Activated gamma-delta T cell treated with Interleukin-2 at 50 U/mL for 16 hours (primary cell): ENCODE data around the gene ZDHHC14.
"Not testable (repeated sequence)": the region's sequence is repeated elsewhere in the genome, so short reads cannot be mapped to it uniquely, and the experiment has no call there.

Experiments
- DNase-seq: peaks from one replicate; pipeline ENCODE4 v3.0.0-alpha.2; 2020

Gene ZDHHC14

DNA sequence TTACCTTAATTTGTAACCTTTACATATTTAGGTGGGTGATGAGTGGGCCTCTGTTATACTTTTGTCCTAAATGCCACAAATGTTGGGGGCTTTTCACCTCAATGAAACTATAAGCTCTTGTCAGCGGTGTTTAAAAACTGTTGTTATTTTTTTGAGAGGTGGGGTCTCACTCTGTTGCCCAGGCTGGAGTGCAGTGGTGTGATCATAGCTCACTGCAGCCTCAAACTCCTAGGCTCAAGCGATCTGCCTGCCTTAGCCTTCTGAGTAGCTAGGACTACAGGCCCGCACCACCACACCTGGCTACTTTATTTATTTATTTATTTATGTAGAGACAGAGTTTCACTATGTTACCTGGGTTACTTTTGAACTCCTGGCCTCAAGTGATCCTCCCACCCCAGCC lies 66.7 kb downstream of the ZDHHC14 start:
- DNase-seq = no peak

- no peak for DNase-seq
These were observed 68.6 kb downstream of the ZDHHC14 start for GRCh38 chr6:157449610-157450009.

DNA sequence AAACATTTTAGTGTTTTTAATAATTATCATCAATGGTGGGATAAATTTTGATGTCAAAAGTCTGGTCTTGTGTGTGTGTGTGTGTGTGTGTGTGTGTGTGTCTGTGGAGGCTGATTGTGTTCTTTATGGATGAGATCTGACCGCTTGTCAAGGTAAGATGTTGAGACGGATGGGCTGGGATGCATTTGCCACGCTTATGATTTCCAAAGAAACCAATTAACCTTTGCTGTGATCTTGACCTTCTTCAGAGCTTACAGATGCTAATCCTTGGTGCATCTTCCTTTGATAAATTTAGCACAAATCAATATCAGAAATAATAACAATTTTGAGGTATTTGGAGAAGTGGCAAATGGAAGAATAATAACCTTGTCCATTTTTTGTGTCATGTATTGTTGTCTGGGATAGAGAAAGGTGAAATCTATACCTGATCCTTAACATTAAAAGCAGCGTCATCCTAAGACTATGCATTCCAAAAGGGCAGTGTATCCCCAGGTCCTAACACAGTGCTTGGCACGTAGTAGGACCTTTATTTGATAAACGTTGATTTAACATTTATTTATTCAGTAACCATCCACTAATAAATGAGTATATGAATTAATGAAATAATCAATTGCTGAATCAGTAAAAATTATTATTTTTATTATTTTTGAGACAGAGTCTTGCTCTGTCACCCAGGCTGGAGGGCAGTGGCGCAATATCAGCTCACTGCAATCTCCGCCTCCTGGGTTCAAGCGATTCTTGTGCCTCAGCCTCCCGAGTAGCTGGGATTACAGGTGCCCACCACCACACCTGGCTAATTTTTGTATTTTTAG lies 70.1 kb downstream of the ZDHHC14 start:
- DNase-seq = no peak

- DNase-seq = no peak
These were observed 71.1 kb downstream of the ZDHHC14 start for GRCh38 chr6:157452096-157452495.

GRCh38 chr6:157453131-157453530 lies 72.1 kb downstream of the ZDHHC14 start:
- no peak for DNase-seq

GRCh38 chr6:157453978-157454377 lies 73.0 kb downstream of the ZDHHC14 start:
- DNase-seq = no peak

GRCh38 chr6:157454762-157455714 lies 74.0 kb downstream of the ZDHHC14 start:
- DNase-seq = no peak

DNA sequence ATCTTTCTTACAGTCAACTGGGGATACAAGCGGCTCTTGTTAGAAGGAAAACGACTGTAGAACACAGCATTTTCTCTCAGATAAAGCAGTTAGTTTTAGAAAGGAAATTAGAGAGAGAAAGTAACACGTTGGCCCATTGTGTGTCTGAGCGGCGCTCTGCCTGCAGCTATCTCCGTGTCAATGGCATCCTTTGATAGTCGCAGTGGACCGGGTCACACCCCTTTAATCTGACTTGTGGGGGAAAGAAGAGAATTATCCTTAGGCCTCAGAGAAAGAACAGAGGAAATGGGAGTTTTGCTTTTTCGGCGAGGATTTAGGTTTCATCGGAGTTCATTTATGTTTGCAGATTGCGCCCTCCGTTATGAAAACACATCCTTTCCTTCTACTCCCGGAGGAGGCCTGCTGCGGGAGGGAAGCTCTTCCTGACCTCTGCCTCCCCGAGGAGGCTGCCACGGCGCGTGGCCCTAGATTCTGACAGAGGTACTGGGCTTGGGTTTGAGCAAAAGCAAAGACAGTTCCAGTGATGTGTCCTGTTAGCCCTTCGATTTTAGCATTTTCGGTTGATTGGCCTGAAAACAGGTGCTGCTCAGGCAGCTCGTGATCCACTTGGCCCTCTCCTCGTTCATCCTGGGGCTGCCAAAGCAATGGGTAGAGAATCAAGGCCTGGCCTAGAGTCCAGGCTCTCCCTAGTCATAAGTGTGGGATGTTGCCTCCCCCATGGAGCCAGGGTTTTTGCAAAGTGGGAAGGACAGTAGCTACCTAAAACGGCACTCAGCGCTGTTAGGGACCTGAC lies 74.9 kb downstream of the ZDHHC14 start:
- no peak for DNase-seq

GRCh38 chr6:157456524-157456829 lies 75.5 kb downstream of the ZDHHC14 start:
- no peak for DNase-seq

DNA sequence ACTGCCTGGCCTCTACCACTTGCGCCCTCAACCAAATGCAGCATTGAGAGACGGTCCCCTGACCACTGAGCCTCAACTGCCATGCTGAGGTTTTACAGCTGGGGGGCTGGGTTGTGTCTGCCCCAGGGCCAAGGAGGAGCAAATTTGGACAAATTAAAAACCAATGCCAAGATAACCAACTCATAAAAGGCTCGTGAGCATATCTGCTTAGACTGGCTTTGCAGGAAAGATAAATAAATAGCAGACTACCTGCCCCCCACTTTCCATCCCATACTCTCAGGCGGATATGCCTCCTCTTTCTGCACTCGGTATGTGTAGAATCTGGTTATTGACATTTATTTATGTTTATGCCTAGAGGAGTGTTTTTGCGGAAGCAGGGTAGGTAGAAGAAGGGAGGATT lies 76.8 kb downstream of the ZDHHC14 start:
- DNase-seq = no peak

- no peak for DNase-seq
These were observed 78.3 kb downstream of the ZDHHC14 start for GRCh38 chr6:157459327-157459726.

- DNase-seq = no peak
These were observed 79.4 kb downstream of the ZDHHC14 start for GRCh38 chr6:157460182-157460999.

DNA sequence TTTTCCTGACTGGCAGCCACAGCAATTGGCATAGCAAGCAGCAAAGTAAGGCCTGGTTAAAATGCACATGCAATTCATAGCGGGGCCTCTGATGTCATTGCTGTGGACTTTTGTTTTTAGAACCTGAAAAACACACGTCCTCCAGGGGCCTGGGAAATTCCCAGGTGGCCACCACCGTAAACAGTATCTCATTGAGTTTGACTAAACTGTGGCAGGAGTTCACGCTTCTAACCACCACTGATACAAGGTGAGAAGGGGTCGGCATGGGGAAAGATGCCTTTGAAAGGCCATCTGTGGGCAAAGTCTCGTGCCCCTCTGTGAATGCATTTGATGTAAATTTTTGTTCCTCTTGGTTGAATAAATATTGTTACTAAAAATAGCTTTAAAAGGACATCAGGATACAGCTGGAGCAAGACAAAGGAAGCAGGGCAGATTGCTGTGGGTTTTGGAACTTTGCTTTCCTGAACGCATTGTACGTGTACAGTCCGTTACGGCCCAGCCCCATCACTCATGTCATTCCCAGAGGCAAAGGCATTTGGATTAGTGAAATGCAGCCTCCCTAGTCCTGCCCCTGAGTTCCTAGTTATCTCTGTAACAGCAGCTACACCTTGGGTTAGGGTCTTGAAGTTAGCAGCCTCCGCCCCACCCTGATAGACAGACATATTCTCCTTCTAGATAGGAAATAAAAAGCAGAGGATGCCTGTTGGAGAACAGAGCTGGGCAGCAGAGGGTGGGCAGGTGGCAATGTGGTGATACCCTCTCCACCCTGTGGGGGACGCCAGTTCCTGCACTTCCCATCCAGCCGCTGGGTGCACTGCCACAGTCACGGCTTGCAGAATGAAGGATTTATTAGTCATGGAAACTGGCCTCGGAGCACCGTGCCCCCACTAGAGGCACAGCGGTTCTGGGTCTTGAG lies 80.3 kb downstream of the ZDHHC14 start:
- DNase-seq = no peak

GRCh38 chr6:157462956-157463742 lies 82.2 kb downstream of the ZDHHC14 start:
- no peak for DNase-seq

- DNase-seq = not testable (repeated sequence)
These were observed 82.7 kb downstream of the ZDHHC14 start for GRCh38 chr6:157463743-157464135.

DNA sequence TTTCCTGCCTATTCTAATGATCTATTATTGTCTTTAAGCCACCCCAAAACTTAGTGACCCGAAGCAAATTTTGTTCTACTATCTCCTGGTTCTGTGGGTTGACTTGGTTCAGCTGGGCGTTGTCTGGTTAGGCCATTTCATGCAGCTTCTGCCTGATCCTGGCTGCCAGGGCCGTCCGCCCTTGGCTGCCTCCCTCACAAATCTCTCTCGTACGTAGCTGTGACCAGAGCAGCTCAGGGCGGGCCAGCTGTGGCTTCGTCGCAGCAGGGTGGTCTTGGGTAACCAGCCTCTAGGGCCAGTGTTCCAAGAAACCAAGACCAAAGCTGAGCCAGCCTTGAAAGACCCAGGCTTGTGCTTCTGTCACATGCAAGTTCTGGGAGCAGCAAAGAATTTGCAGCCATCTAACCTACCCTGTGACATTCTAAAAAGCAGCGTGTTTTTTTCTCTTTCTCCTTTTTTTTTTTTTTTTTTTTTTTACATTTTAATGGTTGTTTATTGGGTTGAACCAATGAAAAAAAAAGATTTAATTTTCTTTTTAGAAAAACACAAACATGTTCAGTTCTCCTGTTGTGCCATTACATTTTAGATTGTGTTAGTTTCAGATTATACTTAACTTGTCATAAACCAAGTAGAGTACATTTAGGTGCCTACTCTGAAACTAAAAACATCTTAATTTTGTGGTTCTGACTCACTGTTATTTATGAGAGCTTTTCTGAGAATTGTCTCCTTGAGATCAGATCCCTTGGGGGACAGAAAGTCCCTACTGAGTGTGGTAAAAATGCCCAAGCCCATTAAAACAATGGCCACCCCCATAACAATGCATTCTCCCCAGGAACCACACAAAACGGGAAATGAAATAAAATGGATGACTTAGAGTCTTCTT lies 83.9 kb downstream of the ZDHHC14 start:
- DNase-seq = no peak

DNA sequence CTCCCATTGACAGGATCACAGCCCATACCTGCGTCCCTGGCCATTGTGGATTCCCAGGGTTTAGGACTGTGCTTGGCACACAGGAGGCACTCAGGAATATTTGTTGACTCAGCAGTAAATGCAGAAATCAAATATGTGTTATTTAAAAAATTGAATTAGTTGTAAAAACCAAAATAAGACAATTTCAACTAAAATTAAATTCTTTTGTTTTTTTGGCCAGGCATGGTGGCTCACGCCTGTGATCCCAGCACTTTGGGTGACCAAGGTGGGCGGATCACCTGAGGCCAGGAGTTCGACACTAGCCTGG lies 85.3 kb downstream of the ZDHHC14 start:
- DNase-seq = no peak

DNA sequence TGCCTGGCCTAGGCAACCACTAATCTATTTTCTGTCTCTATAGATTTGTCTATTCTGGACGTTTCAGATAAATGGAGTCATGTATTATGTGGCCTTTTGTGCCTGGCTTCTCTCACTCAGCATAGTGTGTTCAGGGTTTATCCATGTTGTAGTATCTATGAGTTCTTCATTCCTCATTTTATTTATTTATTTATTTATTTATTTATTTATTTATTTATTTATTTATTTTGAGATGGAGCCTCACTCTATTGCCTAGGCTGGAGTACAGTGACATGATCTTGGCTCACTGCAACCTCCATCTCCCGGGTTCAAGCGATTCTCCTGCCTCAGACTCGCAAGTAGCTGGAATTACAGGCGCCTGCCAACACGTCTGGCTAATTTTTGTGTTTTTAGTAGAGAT lies 86.3 kb downstream of the ZDHHC14 start:
- DNase-seq = not testable (repeated sequence)

DNA sequence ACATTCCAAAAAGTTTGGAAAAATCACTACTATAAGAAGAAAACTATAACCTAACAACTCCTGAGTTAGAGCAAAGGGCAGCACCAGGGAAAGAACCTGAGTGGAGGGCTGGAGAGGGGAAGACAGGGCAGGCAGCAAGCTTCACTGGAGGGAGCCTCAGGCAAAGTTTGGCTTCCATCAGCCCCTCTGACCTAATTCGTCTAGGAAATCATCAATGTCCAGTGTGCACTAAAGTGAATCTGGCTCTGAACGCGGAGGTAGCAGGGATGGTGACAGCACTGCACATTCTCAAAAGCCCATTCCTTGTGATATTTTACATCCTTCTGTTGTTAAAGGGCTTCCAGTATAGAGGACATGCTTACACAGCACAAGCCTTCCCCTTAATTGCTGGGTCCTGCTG lies 87.1 kb downstream of the ZDHHC14 start:
- DNase-seq = no peak

GRCh38 chr6:157468574-157468973 lies 87.6 kb downstream of the ZDHHC14 start:
- DNase-seq = no peak
